CD4-positive, CD25-positive, alpha-beta regulatory T cell (primary cell): Measurements from ENCODE around the gene MAN2A2. TPM values are rescaled to one million over a fixed set of nuclear protein-coding genes. Genes with fewer than 3 reads are reported as not detected.

Source experiments
- ATAC-seq, 2 donors: fragments of 150-1000 bp; cut with Tn5 transposase; one replicate each; pipeline ENCODE4 v1.10.0; 2021; ENCODE audit warnings: low read depth in 2 of 2, moderate number of reproducible peaks in 2 of 2, moderate library complexity in 1 of 2
- DNase-seq, 3 donors: peaks; one replicate each; pipeline versions ENCODE4 v3.0.0 to v3.0.0-alpha.2; 2012 to 2022; ENCODE audit warnings: mixed read lengths in 1 of 3
- H3K27ac ChIP-seq: one replicate; pipeline ENCODE4 v1.7.0; 2013; ENCODE audit warnings: mild to moderate bottlenecking, low read length; ENCODE audit not compliant: insufficient read depth, poor library complexity, severe bottlenecking
- H3K27me3 ChIP-seq: one replicate; pipeline ENCODE4 v1.7.0; 2013; ENCODE audit warnings: low read length; ENCODE audit not compliant: control insufficient read depth, insufficient read depth
- H3K36me3 ChIP-seq: one replicate; pipeline ENCODE4 v1.7.0; 2013; ENCODE audit warnings: mild to moderate bottlenecking, low read length, moderate library complexity; ENCODE audit not compliant: control insufficient read depth, insufficient read depth
- H3K4me1 ChIP-seq: 2 replicates; pipeline ENCODE4 v1.7.0; 2013; ENCODE audit warnings: mild to moderate bottlenecking, low read length; ENCODE audit not compliant: insufficient read depth, control insufficient read depth, poor library complexity, severe bottlenecking
- H3K4me3 ChIP-seq: one replicate; pipeline ENCODE4 v1.7.0; 2013; ENCODE audit warnings: low read depth, mild to moderate bottlenecking, low read length, moderate library complexity
- H3K9me3 ChIP-seq, 2 experiments: 1 replicate in 1 of 2; 2 replicates in 1 of 2; pipeline ENCODE4 v1.7.0; 2013; ENCODE audit warnings: low read length in 2 of 2, mild to moderate bottlenecking in 1 of 2, moderate library complexity in 1 of 2; ENCODE audit not compliant: control insufficient read depth in 2 of 2
- H3K27ac Mint-ChIP-seq, 3 donors: one replicate each; pipeline ENCODE4 v1.8.0; 2020 to 2022; ENCODE audit warnings: mild to moderate bottlenecking in 3 of 3, mixed read lengths in 3 of 3, moderate library complexity in 2 of 3
- H3K27me3 Mint-ChIP-seq: one replicate; pipeline ENCODE4 v1.8.0; 2022; ENCODE audit warnings: mild to moderate bottlenecking, mixed read lengths
- H3K36me3 Mint-ChIP-seq: one replicate; pipeline ENCODE4 v1.8.0; 2020; ENCODE audit warnings: mixed read lengths
- H3K4me1 Mint-ChIP-seq, 4 donors: one replicate each; pipeline ENCODE4 v1.8.0; 2020 to 2022; ENCODE audit warnings: mixed read lengths in 4 of 4, mild to moderate bottlenecking in 1 of 4
- H3K4me3 Mint-ChIP-seq, 4 donors: one replicate each; pipeline ENCODE4 v1.8.0; 2020 to 2022; ENCODE audit warnings: mild to moderate bottlenecking in 4 of 4, mixed read lengths in 4 of 4, moderate library complexity in 3 of 4
- H3K9me3 Mint-ChIP-seq, 7 donors: one replicate each; pipeline ENCODE4 v1.8.0; 2020 to 2022; ENCODE audit warnings: mixed read lengths in 7 of 7, mild to moderate bottlenecking in 3 of 7, moderate library complexity in 2 of 7
- polyA plus RNA-seq, 4 donors: library from polyadenylated mRNA; unstranded; fragments of 300-500 nt; fragmentation: Illumina TruSeq; gene quantifications; one replicate each; pipeline ENCODE4 v1.2.3, GENCODE V29; 2021
- total RNA-seq: library from RNA; stranded (reverse); gene quantifications from one replicate; pipeline ENCODE4 v1.2.3, GENCODE V29; 2022

Gene MAN2A2
- total and polyA plus RNA-seq, 5 donors from 2014 or later = 3.8 to 120 (median 6.4) TPM

DNA sequence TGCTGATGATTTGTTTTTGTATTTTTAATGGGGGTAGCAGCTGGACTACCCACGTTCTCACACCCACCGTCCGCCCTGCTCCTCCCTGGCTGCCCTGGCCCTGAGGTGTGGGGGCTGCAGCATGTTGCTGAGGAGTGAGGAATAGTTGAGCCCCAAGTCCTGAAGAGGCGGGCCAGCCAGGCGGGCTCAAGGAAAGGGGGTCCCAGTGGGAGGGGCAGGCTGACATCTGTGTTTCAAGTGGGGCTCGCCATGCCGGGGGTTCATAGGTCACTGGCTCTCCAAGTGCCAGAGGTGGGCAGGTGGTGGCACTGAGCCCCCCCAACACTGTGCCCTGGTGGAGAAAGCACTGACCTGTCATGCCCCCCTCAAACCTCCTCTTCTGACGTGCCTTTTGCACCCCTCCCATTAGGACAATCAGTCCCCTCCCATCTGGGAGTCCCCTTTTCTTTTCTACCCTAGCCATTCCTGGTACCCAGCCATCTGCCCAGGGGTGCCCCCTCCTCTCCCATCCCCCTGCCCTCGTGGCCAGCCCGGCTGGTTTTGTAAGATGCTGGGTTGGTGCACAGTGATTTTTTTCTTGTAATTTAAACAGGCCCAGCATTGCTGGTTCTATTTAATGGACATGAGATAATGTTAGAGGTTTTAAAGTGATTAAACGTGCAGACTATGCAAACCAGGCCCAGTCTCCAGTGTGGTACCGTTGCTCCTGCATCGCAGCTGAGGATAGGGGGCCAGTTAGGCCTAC is 20.1 kb upstream of the MAN2A2 start:
- Mint-ChIP-seq H3K27me3 (peaks cover 14% of the 10 kb centered on the region), H3K4me3 (no peak overlapping the region), H3K4me1 (peaks cover 0 to 7% (median 5%) of the 10 kb centered on the region in 4 donors), H3K9me3 (peaks cover 0 to 4% (median 0%) of the 10 kb centered on the region in 7 donors), H3K36me3 (peaks cover 11% of the 10 kb centered on the region), H3K27ac (no peak overlapping the region)
- Histone ChIP-seq H3K27ac (no peak overlapping the region), H3K4me1 (peaks cover 13% of the 10 kb centered on the region), H3K9me3 (no peaks in the 10 kb centered on the region), H3K4me3 (no peak overlapping the region), H3K27me3 (peaks cover 1% of the 10 kb centered on the region), H3K36me3 (peaks cover 24% of the 10 kb centered on the region)
- DNase-seq = no peak
- no peak for ATAC-seq

DNA sequence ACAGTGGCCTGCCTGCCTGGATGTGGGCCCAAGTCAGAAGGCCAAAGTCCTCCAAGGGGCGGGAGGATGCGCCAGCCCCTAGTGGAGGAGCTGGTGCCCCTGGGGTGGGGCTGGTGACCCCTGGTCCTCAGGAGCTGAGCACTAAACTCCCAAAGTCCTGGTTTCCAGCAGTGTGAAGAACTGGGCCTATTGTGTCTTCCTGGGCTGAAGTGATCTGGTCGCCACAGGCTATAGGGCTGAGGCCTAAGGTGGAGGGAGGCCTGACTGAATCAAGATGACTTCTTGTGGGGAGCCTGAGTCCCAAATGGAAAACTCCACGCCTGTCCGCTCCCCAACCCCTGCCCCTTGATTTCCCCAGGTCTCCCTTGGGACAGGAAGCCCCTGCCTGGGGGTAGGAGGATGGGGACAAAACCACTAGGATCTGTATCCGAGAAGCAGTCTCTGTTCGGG is 19.6 kb upstream of the MAN2A2 start:
- H3K9me3 ChIP-seq = no peaks in the 10 kb centered on the region
- no peak for ATAC-seq
- H3K27ac ChIP-seq = no peak overlapping the region
- peaks cover 13% of the 10 kb centered on the region for H3K4me1 ChIP-seq
- peaks cover 7% of the 10 kb centered on the region for H3K36me3 Mint-ChIP-seq
- no peak for DNase-seq
- no peak overlapping the region for H3K27ac Mint-ChIP-seq
- peaks cover 0 to 4% (median 0%) of the 10 kb centered on the region in 7 donors for H3K9me3 Mint-ChIP-seq
- H3K4me3 Mint-ChIP-seq = no peak overlapping the region
- H3K36me3 ChIP-seq = peaks cover 18% of the 10 kb centered on the region
- H3K27me3 ChIP-seq = peaks cover 1% of the 10 kb centered on the region
- no peak overlapping the region for H3K4me3 ChIP-seq
- H3K27me3 Mint-ChIP-seq = peaks cover 14% of the 10 kb centered on the region
- peaks cover 0 to 7% (median 5%) of the 10 kb centered on the region in 4 donors for H3K4me1 Mint-ChIP-seq

DNA sequence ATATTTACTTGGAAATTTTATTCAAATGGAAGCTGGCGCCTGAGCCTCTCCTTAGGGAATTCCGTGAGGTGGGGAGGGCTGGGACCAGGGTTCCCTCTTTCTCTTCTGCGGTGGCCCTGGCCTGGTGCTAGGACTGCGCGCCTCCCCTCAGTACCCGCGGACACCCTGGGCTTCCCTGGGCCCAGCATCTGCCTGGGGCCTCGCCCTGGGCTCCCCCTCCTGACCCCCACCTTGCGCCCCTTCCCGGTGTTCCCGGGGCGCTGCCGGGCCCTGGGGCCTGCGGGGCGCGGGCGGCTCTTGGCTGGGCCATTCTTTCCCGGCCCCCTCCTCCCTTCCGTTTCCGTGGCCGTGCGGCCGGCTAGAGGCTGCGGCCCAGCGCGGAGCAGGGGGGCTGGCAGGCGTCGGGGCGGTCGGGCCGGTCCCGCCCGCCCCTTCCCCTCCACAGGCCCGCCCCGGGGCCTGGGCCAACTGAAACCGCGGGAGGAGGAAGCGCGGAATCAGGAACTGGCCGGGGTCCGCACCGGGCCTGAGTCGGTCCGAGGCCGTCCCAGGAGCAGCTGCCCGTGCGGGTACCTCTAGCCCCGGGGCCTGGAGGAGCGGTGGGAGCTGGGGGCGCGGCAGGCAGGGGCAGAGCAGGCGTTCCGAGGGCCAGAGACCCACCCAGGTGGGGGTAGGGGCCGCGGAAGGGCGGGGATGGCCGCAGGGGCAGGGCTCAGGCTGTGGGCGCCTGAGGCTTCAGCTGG is 19.0 kb upstream of the MAN2A2 start, which contains the start of gene FES:
TSS of gene FES (plus strand) at position 529 of the 743 bp plus-strand sequence. CDS start 542 bp downstream, outside the sequence.
- Mint-ChIP-seq H3K27me3 (peaks cover 14% of the 10 kb centered on the region), H3K4me1 (peaks cover 0 to 7% (median 5%) of the 10 kb centered on the region in 4 donors), H3K36me3 (peaks cover 3% of the 10 kb centered on the region), H3K27ac (no peak within 1 kb of the TSS), H3K9me3 (peaks cover 0 to 4% (median 0%) of the 10 kb centered on the region in 7 donors), H3K4me3 (peak within 1 kb of the TSS in 1 of 4 donors; percentile 12)
- no peak within 1 kb of the TSS for H3K4me3 ChIP-seq
- DNase-seq = no peak
- no peak for ATAC-seq
- H3K9me3 ChIP-seq = no peaks in the 10 kb centered on the region
- H3K36me3 ChIP-seq = peaks cover 16% of the 10 kb centered on the region
- H3K4me1 ChIP-seq = peaks cover 13% of the 10 kb centered on the region
- H3K27ac ChIP-seq = no peak within 1 kb of the TSS
- peaks cover 1% of the 10 kb centered on the region for H3K27me3 ChIP-seq

DNA sequence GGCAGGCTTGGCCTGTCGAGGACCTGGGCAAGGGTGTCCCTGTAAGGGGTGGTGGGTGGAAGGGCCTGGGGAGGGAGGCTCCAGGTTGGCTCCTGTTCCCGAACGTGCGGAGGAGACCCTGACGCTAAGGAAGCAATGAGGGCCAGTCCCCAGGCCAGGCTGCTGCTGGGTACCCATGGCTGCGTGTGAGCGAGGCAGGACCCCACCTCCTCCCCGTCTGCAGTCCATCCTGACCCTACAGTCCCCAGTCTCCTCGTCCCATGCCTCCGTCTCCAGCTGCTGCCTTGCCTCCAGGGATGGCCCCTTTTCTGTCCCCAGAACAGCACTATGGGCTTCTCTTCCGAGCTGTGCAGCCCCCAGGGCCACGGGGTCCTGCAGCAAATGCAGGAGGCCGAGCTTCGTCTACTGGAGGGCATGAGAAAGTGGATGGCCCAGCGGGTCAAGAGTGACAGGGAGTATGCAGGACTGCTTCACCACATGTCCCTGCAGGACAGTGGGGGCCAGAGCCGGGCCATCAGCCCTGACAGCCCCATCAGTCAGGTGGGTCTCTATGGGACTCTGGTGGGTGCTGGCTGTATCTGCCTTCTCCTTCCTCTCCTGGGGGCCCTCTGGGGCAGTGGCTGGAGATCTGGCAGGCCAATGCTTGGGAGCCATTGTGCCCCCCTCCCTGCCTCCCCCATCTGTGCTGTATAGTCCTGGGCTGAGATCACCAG is 18.2 kb upstream of the MAN2A2 start:
- H3K4me3 ChIP-seq = no peak overlapping the region
- peaks cover 14% of the 10 kb centered on the region for H3K27me3 Mint-ChIP-seq
- H3K9me3 ChIP-seq = no peaks in the 10 kb centered on the region
- H3K27me3 ChIP-seq = peaks cover 1% of the 10 kb centered on the region
- peaks cover 0 to 4% (median 0%) of the 10 kb centered on the region in 7 donors for H3K9me3 Mint-ChIP-seq
- H3K4me1 ChIP-seq = peaks cover 13% of the 10 kb centered on the region
- peaks cover 0 to 7% (median 5%) of the 10 kb centered on the region in 4 donors for H3K4me1 Mint-ChIP-seq
- peaks cover 9% of the 10 kb centered on the region for H3K36me3 ChIP-seq
- H3K27ac ChIP-seq = no peak overlapping the region
- H3K4me3 Mint-ChIP-seq = peak overlapping the region in 1 of 4 donors; percentile 12
- no peaks in the 10 kb centered on the region for H3K36me3 Mint-ChIP-seq
- ATAC-seq (no peak), DNase-seq (no peak)
- H3K27ac Mint-ChIP-seq = no peak overlapping the region

DNA sequence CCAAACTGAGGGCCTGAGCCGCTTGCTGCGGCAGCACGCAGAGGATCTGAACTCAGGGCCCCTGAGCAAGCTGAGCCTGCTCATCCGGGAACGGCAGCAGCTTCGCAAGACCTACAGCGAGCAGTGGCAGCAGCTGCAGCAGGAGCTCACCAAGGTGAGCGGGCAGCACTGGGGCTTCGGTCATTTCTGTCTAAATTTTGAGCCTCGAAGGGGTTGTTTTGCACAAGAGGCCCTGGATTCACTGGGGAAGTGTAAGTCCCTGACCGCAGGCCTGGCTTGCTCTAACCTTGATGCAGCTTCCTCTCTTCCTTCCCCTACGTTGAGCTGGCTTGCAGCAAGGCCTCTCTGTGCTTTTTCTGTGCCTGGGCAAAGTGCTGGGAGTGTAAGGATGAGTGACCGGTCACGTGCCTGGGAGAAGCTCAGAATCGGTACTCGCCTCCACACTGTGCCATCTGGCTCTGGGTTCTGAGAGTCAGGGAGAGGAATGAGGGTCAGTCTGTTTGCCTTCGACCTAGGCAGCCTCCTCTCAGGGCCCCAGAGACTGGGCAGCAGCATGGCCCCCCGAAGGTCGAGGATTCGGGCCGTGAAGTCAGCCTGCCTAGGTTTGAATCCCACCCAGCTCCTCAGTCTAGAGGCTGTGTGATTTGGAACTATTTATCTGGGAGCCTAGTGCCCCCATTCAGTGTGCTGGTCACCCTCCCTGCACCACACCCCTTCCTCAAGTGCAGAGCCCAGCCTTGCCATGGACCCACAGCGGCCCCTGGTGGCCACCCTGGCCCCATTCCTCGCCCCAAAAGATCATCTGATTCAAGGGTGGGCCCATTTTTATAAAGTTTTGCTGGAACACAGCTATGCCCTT is 17.4 kb upstream of the MAN2A2 start:
- Mint-ChIP-seq H3K4me1 (peaks cover 0 to 7% (median 5%) of the 10 kb centered on the region in 4 donors), H3K36me3 (no peaks in the 10 kb centered on the region), H3K27ac (peak overlapping the region in 1 of 3 donors; percentile 24), H3K4me3 (peak overlapping the region in 1 of 4 donors; percentile 54), H3K27me3 (peaks cover 17% of the 10 kb centered on the region), H3K9me3 (peaks cover 0 to 4% (median 0%) of the 10 kb centered on the region in 7 donors)
- H3K27me3 ChIP-seq = peaks cover 1% of the 10 kb centered on the region
- peaks cover 6% of the 10 kb centered on the region for H3K36me3 ChIP-seq
- ATAC-seq (peak; percentile 59 to 62), DNase-seq (peak; percentile 61 to 78 (median 68))
- H3K4me1 ChIP-seq = peaks cover 13% of the 10 kb centered on the region
- H3K9me3 ChIP-seq = no peaks in the 10 kb centered on the region
- no peak overlapping the region for H3K4me3 ChIP-seq
- no peak overlapping the region for H3K27ac ChIP-seq

DNA sequence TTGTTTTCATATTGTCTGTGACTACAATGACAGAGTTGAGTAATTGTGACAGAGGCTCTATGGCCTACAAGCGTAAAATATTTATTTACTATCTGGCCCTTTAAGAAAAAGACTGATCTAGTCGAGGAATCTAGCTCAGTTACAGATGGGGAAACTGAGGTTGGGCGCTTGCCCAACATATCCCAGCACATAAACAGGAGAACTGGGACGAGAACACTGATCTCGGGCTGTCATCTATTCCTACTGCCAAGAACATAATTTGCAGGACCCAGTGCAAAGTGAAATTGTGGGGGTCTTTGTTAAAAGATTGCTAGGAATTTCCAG is 16.8 kb upstream of the MAN2A2 start:
- ATAC-seq (no peak), DNase-seq (no peak)
- peaks cover 13% of the 10 kb centered on the region for H3K4me1 ChIP-seq
- Mint-ChIP-seq H3K9me3 (peaks cover 0 to 4% (median 0%) of the 10 kb centered on the region in 7 donors), H3K36me3 (no peaks in the 10 kb centered on the region), H3K4me3 (no peak overlapping the region), H3K4me1 (peaks cover 0 to 7% (median 5%) of the 10 kb centered on the region in 4 donors), H3K27me3 (peaks cover 17% of the 10 kb centered on the region), H3K27ac (peak overlapping the region in 1 of 3 donors; percentile 24)
- H3K9me3 ChIP-seq = no peaks in the 10 kb centered on the region
- H3K27ac ChIP-seq = no peak overlapping the region
- peaks cover under 1% of the 10 kb centered on the region for H3K36me3 ChIP-seq
- peaks cover 1% of the 10 kb centered on the region for H3K27me3 ChIP-seq
- no peak overlapping the region for H3K4me3 ChIP-seq

DNA sequence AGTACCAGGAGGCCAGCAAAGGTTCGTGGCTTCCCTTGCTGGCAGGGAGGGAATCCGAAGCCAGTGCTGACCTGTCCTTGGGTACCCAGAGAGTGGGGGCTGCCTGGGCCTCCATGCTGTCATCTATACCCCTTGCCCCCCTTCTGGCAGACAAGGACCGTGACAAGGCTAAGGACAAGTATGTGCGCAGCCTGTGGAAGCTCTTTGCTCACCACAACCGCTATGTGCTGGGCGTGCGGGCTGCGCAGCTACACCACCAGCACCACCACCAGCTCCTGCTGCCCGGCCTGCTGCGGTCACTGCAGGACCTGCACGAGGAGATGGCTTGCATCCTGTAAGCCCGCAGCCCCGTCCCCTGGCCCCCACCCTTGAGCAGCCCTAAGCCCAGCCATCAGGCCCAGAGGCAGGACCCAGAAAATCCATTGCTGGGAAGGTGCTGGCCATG is 16.0 kb upstream of the MAN2A2 start:
- no peak overlapping the region for H3K4me3 ChIP-seq
- H3K9me3 Mint-ChIP-seq = peaks cover 0 to 4% (median 0%) of the 10 kb centered on the region in 7 donors
- no peak overlapping the region for H3K4me3 Mint-ChIP-seq
- H3K36me3 Mint-ChIP-seq = no peaks in the 10 kb centered on the region
- no peak for DNase-seq
- peaks cover 1% of the 10 kb centered on the region for H3K27me3 ChIP-seq
- H3K4me1 Mint-ChIP-seq = peaks cover 0 to 7% (median 5%) of the 10 kb centered on the region in 4 donors
- H3K36me3 ChIP-seq = no peaks in the 10 kb centered on the region
- ATAC-seq = no peak
- peaks cover 17% of the 10 kb centered on the region for H3K27me3 Mint-ChIP-seq
- H3K4me1 ChIP-seq = peaks cover 13% of the 10 kb centered on the region
- H3K9me3 ChIP-seq = no peaks in the 10 kb centered on the region
- H3K27ac Mint-ChIP-seq = no peak overlapping the region
- no peak overlapping the region for H3K27ac ChIP-seq
